A549 (cell line): ENCODE measurements around the gene MRTFB.

ENCODE experiments used
- EP300 ChIP-seq, 2 experiments: fragments of >200 bp; sonication (Bioruptor Twin); formaldehyde crosslinking; IDR thresholded peaks; 2 replicates in 1 of 2; 3 replicates in 1 of 2; pipeline ENCODE4 v1.6.1; 2016 to 2017
- HDAC2 ChIP-seq: fragments of 200-600 bp; sonication (generic); IDR thresholded peaks from 2 replicates; pipeline ENCODE4 v1.6.1; 2016
- JUN ChIP-seq, 2 experiments: fragments of >200 bp; sonication (Bioruptor Twin); formaldehyde crosslinking; IDR thresholded peaks; 2 replicates in 1 of 2; 3 replicates in 1 of 2; pipeline ENCODE4 v1.6.1; 2016 to 2017
- PHF8 ChIP-seq: fragments of 200-600 bp; sonication (generic); IDR thresholded peaks from 2 replicates; pipeline ENCODE4 v1.6.1; 2016; ENCODE audit warnings: low read depth, mild to moderate bottlenecking, antibody characterized with exemption, moderate library complexity, borderline replicate concordance
- POLR2A ChIP-seq: IDR thresholded peaks from 2 replicates; pipeline ENCODE4 v1.6.1; 2012; ENCODE audit warnings: mild to moderate bottlenecking, low read length
- RCOR1 ChIP-seq: fragments of 150-350 bp; IDR thresholded peaks from 2 replicates; pipeline ENCODE4 v1.6.1; 2014; ENCODE audit warnings: antibody characterized with exemption, low read length, low read depth
- TP53 ChIP-seq: fragments of 250-450 bp; sonication (Bioruptor Pico); IDR thresholded peaks from 2 replicates; pipeline ENCODE4 v1.5.0; 2021; ENCODE audit warnings: mild to moderate bottlenecking, moderate library complexity
- ZFP36 ChIP-seq: fragments of 450-650 bp; IDR thresholded peaks from 2 replicates; pipeline ENCODE4 v1.6.1; 2014; ENCODE audit warnings: borderline replicate concordance; ENCODE audit not compliant: partially characterized antibody
- TF ChIP-seq, protein P1 (sequence below): fragments of >200 bp; sonication (Bioruptor Twin); formaldehyde crosslinking; IDR thresholded peaks from 3 replicates; pipeline ENCODE4 v1.5.1; 2016
- TF ChIP-seq, protein P2 (sequence below): fragments of 150-350 bp; IDR thresholded peaks from 2 replicates; pipeline ENCODE4 v1.6.1; 2014; ENCODE audit warnings: low read depth, mild to moderate bottlenecking, low read length

DNA sequence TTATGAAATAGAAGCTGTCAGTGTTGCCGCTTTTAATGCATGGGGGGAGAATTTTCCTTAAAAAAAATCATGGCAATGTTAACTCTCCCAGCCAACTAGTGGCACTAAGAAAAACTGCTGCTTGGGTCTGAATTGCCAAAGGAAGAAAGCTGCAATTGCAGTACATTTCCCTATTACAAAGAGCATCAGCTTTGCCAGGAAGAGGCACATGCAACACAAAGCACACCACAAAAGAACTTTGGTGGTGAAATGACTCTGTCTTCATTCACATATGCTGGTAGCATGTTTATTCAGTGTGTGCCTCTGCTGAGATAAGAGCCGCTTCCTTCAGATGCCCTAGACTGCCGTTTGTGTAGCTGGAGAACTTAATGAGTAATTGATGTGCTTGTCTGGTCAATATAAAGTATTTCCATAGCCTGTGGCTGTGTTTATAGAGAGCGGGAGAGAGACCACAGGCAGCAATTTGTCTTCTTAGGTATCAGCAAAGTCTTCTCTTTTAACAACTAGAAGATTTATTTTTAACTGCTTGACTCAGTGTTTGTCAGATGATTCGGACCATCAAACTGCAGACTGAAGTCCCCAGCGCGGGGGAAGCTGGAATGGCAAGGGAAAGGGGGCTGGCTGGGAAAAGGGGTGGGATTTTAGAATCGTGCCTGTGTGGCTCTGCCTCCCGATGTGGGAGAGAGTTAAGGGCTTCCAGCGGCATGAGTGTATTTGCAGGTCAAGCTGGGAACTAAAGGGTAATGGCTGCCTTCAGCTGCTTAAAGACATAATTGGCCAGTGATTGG is 115.1 kb downstream of the MRTFB start:
- TF ChIP-seq, protein P1, sequence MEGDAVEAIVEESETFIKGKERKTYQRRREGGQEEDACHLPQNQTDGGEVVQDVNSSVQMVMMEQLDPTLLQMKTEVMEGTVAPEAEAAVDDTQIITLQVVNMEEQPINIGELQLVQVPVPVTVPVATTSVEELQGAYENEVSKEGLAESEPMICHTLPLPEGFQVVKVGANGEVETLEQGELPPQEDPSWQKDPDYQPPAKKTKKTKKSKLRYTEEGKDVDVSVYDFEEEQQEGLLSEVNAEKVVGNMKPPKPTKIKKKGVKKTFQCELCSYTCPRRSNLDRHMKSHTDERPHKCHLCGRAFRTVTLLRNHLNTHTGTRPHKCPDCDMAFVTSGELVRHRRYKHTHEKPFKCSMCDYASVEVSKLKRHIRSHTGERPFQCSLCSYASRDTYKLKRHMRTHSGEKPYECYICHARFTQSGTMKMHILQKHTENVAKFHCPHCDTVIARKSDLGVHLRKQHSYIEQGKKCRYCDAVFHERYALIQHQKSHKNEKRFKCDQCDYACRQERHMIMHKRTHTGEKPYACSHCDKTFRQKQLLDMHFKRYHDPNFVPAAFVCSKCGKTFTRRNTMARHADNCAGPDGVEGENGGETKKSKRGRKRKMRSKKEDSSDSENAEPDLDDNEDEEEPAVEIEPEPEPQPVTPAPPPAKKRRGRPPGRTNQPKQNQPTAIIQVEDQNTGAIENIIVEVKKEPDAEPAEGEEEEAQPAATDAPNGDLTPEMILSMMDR = peak; percentile 42; the same call in 2 of the 3 replicates
- no peak for TF ChIP-seq TP53 (CRISPR knock-in tag)
- TF ChIP-seq RCOR1 = no peak
- no peak for TF ChIP-seq POLR2A
- no peak for TF ChIP-seq PHF8
- TF ChIP-seq EP300 (IDR thresholded peaks at IDR 0.05) = no peak
- no peak for TF ChIP-seq HDAC2
- TF ChIP-seq JUN (IDR thresholded peaks at IDR 0.05) = no peak
- no peak for TF ChIP-seq ZFP36
- TF ChIP-seq, protein P2, sequence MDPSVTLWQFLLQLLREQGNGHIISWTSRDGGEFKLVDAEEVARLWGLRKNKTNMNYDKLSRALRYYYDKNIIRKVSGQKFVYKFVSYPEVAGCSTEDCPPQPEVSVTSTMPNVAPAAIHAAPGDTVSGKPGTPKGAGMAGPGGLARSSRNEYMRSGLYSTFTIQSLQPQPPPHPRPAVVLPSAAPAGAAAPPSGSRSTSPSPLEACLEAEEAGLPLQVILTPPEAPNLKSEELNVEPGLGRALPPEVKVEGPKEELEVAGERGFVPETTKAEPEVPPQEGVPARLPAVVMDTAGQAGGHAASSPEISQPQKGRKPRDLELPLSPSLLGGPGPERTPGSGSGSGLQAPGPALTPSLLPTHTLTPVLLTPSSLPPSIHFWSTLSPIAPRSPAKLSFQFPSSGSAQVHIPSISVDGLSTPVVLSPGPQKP = no peak
